Suprapubic skin (tissue), 4 donors: ENCODE measurements around the gene CEND1.

ENCODE experiments used
- CTCF ChIP-seq, 2 donors: fragments of 200-600 bp in 1 of 2; fragments of 450-650 bp in 1 of 2; sonication (generic) in 1 of 2; IDR thresholded peaks; one replicate each; pipeline ENCODE4 v1.5.1; 2016 to 2019; ENCODE audit warnings: antibody characterized with exemption in 2 of 2, mild to moderate bottlenecking in 1 of 2, moderate library complexity in 1 of 2
- EP300 ChIP-seq: sonication (generic); formaldehyde crosslinking; IDR thresholded peaks from one replicate; pipeline ENCODE4 v1.6.1; 2017; ENCODE audit warnings: antibody characterized with exemption
- POLR2A ChIP-seq, 2 donors: fragments of 450-650 bp; IDR thresholded peaks; one replicate each; pipeline ENCODE4 v1.6.1; 2017; ENCODE audit warnings: antibody characterized with exemption in 2 of 2, mild to moderate bottlenecking in 2 of 2, moderate library complexity in 2 of 2
- POLR2AphosphoS5 ChIP-seq, 3 donors: sonication (generic); formaldehyde crosslinking; IDR thresholded peaks; one replicate each; pipeline ENCODE4 v1.6.1; 2017; ENCODE audit warnings: antibody characterized with exemption in 3 of 3

- TF ChIP-seq POLR2A (IDR thresholded peaks at IDR 0.05): no peak
- TF ChIP-seq CTCF (IDR thresholded peaks at IDR 0.05): no peak
- no peak for TF ChIP-seq POLR2AphosphoS5 (IDR thresholded peaks at IDR 0.05)
- TF ChIP-seq EP300: no peak
Measured at GRCh38 chr11:794013-794765, 4.3 kb upstream of the CEND1 start.
